H54 (cell line): ENCODE results near the gene OSBPL6.

ENCODE experiments used
- DNase-seq: peaks from one replicate; pipeline ENCODE4 v3.0.0; 2011; ENCODE audit warnings: low spot score, mixed read lengths; ENCODE audit not compliant: insufficient read length
- FAIRE-seq: peaks from 3 replicates; lab custom pipeline; 2011; peaks lifted over from hg19 to GRCh38; lab: Jason Lieb, UNC
- POLR2A ChIP-seq: IDR thresholded peaks from 2 replicates; pipeline ENCODE4 v1.6.1; 2011; ENCODE audit warnings: low read depth, mild to moderate bottlenecking, low read length

The OSBPL6 gene

DNA sequence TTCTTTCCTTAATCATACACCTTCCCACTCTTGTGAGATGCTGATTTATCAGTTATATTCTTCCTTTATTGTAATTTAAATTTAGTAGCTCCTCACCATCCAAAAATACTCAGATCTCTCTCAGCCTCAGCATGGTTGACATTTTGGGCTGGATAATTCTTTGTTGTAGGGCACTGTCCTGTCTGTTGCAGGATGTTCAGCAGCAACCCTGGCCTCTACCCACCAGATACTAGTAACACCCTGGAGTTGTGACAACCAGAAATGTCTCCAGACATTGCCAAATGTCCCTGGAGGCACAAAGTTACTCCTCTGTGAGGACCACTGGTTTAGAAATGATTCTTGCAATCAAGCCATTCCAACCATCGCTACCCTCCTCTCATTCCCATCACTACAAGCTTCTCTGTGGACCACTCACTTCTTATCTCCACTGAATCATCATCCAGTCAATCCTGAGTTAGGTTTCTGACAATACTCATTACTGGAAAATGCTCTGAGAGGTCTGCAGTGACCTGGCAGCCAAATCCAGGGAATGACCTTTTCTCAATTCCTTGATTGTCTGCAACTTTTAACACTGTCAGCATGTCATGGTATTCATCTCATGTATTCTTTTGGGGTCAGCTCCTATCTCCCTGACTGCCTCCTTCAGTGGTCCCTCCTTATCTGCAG, 43.3 kb downstream of the OSBPL6 start:
- DNase-seq (no peak), FAIRE-seq (peak; percentile 65)
- no peak for TF ChIP-seq POLR2A

DNA sequence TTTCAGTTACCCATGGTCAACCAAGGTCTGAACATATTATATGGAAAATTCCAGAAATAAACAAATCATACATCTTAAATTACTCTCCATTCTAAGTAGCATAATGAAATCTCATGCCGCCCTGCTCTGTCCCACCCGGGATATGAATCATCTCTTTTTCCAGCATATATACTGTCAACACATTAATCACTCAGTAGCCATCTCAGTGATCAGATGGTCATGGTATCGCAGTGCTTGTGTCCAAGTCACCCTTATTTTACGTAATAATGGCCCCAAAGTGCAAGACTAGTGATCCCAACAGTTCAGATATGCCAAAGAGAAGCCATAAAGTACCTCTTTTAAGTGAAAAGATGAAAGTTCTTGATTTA, 43.8 kb downstream of the OSBPL6 start:
- peak; percentile 53 for FAIRE-seq
- TF ChIP-seq POLR2A = no peak
- no peak for DNase-seq

DNA sequence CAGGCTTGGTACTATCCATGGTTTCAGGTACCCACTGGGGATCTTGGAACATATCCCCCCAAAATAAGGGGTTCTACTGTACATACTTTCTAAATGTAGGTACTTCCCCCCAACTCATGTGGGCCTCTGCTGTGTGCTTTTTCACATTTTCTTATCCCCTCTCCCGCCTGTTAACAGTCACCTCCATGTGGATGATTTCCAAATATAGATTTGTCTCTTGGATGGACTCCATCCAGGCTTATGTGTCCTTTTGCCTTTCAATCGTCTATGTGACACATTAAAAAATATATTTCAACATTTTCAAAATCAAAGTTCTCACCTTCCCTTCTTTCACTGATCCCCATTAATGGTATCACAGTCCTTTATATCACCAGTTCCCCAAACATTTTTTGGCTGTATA, 44.4 kb downstream of the OSBPL6 start:
- no peak for DNase-seq
- FAIRE-seq = no peak
- TF ChIP-seq POLR2A = no peak

DNA sequence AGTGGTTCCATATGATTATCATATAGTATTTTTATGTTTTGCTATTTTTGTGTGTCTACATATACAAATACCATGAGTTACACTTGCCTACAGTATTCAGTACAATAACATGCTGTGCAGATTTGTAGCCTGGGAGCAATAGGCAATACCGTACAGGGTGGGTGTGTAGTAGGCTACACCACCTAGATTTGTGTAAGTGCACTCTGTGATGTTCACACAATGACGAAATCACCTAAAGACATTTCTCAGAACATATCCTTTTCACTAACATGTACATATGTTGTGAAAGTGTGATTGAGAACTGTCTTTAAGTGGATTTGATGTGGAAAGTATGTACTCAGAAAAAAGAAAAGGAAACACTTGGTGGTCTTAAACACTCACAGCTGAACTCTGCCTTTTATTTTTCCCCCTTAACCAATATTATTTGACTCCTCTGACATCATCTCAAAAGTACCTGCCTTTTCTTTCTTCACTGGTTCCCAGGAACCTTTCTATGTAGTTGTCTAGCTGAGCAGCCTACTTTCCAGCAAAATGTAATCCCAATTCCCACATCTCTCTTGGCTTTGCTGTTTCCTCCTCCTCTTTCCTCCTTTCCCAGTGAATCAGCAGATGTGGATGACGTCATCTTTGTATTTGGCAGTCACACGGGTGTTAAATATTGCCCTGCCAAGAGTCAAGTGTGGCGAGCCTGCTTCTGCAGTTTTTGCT, 47.7 kb downstream of the OSBPL6 start:
- peak; percentile 96 for FAIRE-seq
- DNase-seq = peak; percentile 49
- TF ChIP-seq POLR2A = no peak

DNA sequence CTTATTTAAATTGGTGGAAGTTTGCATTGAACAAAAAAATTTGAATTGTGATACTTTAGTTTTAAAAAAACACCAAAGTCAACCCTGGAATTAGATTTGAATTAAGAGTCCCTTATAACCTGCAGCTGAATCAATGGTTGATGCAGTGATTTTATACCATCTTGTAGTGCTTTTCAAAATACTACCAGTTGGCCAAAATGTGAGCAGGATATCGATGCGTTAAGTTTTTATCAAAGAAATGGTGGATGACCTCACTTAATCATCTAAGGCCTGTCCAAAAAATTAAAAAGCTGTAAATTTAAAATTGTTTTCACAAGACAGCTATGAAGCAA, 48.2 kb downstream of the OSBPL6 start:
- TF ChIP-seq POLR2A = no peak
- DNase-seq (no peak), FAIRE-seq (no peak)

DNA sequence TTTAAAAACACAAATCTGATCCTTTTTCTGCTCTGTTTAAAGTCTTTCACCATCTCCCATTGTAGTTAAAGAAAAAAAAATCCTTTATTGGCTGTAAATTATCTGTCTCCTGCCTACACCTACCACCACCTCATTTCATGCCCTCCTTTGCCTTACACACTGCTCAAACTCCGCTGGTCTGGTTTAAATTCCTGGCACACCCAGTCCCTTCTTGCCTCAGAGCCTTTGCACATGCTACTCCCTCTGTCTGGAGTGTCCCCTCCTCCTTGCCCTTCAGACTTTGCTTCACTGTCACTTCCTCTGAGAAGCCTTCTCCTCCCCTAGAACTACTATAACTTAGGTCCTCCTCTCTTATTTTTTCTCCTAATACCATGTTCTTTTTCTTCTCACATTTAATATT, 49.6 kb downstream of the OSBPL6 start:
- TF ChIP-seq POLR2A = no peak
- DNase-seq (no peak), FAIRE-seq (no peak)

DNA sequence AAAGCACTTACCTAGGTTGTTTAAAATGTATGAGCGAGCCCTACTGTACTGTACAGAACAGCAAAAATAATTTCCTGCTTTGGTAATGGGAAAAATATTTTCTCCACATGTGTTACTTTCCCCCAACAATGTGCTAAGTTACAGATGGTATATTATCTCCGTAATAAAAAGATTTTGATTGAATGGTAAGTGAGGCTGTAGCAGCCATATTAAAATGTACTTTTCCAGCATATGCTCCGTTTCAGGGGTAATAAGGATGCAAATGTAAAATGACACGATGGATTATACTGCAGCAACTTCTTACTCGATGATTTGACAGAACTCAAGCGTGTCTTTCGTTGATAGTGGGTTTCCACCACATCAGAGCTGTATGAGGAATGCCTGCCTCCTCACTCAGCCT, 50.5 kb downstream of the OSBPL6 start:
- DNase-seq (no peak), FAIRE-seq (no peak)
- TF ChIP-seq POLR2A = no peak

DNA sequence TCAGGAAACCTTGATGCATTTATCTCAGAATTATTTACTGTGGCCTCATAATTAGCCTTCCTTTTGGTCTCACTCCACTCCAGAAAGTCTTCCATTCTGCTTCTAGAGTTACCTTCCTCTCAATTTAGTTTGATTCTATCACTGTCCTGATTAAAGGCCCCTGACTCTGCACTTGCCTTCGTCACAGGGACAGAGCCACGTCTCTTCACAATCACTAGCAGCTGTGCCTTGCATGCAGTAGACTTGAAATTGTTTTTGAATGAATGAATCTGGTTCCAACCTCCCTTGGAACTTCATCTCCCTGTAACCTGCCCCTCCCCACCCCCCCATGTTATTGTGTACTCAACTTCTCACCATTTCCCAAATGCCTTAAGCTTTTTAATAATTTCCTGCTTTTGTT, 52.4 kb downstream of the OSBPL6 start:
- no peak for FAIRE-seq
- no peak for TF ChIP-seq POLR2A
- DNase-seq = no peak

DNA sequence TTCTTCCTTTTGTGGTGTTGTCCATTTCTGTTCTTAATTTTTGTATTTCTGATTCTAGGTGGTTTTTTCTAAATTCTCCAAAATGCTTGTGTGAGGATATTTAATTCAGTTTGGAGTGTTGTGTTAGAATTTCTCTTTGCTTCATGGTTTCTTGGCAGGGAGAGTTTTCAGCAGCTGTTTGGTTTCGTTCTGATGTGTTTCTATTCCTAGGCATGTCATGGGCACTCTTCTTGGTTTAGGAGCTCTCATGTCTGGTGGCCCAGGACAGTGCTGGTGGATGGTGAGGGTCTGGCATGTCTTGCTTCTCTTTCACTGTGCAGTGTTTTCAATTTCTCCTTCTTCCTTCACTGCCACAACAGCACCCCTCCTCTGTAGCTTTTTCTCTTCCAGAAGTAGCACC, 52.9 kb downstream of the OSBPL6 start:
- no peak for TF ChIP-seq POLR2A
- DNase-seq (no peak), FAIRE-seq (no peak)

DNA sequence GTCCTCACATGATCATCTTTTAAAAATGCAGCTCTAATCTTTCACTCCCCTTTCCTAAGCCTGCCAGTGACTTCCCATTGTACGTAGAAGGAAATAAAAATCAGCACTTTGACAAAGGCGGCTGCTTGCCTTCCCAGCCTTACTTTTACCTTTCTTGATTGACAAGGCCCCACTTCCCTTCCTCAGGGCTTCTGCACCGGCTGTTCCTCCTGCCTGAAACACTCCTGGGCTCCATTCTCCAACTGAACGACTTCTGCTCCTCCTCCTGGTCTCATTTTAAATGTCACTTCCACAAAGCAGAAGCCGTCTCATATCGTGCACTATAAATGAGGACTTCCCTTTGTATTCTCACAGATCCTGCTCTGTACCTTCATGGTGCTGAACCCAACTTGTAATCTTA, 56.1 kb downstream of the OSBPL6 start:
- no peak for DNase-seq
- FAIRE-seq = no peak
- no peak for TF ChIP-seq POLR2A

DNA sequence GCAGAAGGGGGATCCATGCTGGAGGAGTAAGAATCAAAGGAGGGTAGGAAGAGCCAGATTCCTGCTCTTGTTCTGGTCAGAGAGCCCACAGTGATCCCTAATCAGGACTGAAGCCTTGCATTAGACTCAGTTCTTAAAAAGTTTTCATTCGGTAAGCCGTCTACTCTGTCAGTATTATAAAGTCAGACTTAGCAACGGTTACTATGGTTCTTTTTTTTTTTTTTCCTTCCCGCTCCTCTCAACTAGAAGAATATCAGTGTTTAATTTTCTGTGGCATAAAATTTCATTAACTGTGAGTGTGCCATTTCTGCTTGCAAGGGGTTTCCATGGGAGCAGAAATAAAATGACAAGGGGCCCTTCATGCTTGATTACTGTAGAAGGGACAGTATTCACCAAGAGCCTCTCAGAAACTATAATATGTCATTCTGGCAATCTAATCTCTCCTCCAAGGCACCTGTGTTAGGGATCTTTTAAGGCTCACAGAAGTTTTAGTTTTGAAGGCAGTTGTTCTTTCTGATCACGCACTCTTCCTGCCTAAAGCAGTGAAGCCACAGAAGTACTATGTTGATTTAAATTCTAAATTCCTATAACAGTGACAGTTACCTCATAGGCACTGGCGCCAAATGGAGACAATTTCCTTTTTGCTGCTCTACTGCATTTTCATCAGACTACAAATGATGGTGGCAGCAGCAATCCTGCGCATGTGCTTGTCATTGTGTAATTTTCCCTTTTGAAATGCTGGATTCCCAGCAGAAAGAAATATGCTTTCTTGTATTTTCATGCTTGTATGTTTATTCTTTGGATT, 57.0 kb downstream of the OSBPL6 start:
- DNase-seq (no peak), FAIRE-seq (no peak)
- no peak for TF ChIP-seq POLR2A

DNA sequence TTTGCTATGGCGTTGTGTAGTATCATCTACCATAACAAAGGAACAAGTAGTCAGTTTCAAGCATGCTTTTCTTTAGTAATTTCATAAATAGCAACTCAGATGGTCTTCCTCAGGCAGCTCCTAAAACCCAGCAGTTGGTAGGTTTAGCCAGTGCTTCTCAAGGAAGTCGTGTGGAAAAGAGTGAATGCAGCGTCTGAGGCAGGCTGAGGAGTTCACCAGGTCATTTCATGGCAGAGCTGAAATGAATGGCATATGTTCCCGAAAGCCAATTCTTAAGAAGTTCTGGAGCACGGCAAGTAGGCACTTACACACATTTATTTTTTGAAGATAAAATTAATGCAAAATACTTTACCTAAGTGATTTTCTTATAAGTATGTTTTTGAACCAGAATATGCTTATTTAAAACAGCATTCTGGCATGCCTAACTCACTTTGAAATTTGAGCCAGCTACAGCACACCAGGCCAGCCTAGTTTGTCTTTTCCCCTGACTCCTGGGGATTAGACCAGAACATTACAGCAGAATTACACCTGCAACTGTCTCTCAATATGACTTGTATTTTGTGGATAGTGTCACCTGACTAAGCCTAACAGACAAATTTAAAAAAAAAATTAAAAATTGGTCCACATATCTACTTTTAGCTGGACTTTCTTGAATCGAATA, 62.2 kb downstream of the OSBPL6 start:
- TF ChIP-seq POLR2A = no peak
- FAIRE-seq (no peak), DNase-seq (no peak)

DNA sequence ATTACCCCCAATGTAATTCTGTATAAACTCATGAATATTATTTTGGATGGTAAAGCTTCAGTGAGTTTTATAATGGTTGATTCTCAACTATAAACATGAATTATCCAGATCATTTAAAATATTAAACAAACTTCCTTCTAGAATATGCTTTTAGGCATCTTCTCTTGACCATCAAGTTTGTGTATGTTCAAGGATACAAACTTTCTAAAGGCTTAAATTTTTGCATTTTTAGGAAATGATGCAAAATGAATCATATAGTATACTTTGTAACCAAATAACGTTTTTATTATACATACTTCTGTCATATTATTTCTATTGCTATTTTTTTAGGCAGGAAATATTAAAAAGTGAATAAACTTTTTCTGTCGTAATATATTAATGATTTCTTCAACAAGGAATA, 62.8 kb downstream of the OSBPL6 start:
- DNase-seq (no peak), FAIRE-seq (no peak)
- no peak for TF ChIP-seq POLR2A

DNA sequence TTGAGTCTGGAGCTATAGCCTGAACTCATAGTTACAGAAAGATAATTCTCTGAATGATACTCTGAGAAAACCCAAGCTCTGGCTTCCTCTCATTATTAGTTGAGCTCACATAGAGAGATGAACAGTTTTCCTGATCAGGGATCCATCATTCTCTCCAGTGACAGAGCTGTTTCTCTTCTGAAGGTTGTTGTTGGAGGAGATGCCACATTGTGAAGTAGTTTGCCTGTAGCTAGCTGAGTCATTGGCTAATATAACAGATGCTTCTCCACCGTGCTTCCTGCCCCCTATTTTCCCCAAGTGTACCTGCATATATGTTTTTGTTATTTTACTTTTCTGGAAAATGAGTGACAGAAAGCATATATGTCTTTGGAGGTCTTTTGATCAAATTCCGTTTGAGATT, 64.6 kb downstream of the OSBPL6 start:
- peak; percentile 45 for FAIRE-seq
- no peak for DNase-seq
- no peak for TF ChIP-seq POLR2A
